ENCODE measurements around the gene OR2G2.

GRCh38 chr1:247538561-247538960, 49.6 kb upstream of the OR2G2 start:
- TF ChIP-seq POLR2A (IDR thresholded peaks at IDR 0.05) (no peak), POLR2AphosphoS5 (IDR thresholded peaks at IDR 0.05; ENCODE audit: insufficient read depth in 1 of 2, low read depth in 1 of 2) (no peak)
- TF ChIP-seq, protein P1, sequence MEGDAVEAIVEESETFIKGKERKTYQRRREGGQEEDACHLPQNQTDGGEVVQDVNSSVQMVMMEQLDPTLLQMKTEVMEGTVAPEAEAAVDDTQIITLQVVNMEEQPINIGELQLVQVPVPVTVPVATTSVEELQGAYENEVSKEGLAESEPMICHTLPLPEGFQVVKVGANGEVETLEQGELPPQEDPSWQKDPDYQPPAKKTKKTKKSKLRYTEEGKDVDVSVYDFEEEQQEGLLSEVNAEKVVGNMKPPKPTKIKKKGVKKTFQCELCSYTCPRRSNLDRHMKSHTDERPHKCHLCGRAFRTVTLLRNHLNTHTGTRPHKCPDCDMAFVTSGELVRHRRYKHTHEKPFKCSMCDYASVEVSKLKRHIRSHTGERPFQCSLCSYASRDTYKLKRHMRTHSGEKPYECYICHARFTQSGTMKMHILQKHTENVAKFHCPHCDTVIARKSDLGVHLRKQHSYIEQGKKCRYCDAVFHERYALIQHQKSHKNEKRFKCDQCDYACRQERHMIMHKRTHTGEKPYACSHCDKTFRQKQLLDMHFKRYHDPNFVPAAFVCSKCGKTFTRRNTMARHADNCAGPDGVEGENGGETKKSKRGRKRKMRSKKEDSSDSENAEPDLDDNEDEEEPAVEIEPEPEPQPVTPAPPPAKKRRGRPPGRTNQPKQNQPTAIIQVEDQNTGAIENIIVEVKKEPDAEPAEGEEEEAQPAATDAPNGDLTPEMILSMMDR (IDR thresholded peaks at IDR 0.05): no peak
